GM12891 (cell line): Measurements from ENCODE around the gene CRADD.

Source experiments
- PAX5 ChIP-seq: IDR thresholded peaks from 2 replicates; pipeline ENCODE4 v1.6.1; 2011; ENCODE audit warnings: low read length, moderate library complexity, mild to moderate bottlenecking; ENCODE audit not compliant: insufficient read depth, severe bottlenecking
- POLR2A ChIP-seq: IDR thresholded peaks from 2 replicates; pipeline ENCODE4 v1.6.1; 2011; ENCODE audit warnings: low read depth, low read length, control low read depth
- POLR2AphosphoS5 ChIP-seq: IDR thresholded peaks from 2 replicates; pipeline ENCODE4 v1.6.1; 2011; ENCODE audit warnings: low read depth, low read length, control low read depth
- POU2F2 ChIP-seq: IDR thresholded peaks from 2 replicates; pipeline ENCODE4 v1.6.1; 2011; ENCODE audit warnings: low read depth, mild to moderate bottlenecking, control low read depth, low read length, moderate library complexity
- SPI1 ChIP-seq: IDR thresholded peaks from 2 replicates; pipeline ENCODE4 v1.6.1; 2011; ENCODE audit warnings: low read depth, low read length, control low read depth
- TAF1 ChIP-seq: IDR thresholded peaks from 2 replicates; pipeline ENCODE4 v1.6.1; 2011; ENCODE audit warnings: low read depth, low read length, control low read depth

- no peak for TF ChIP-seq POLR2A
- no peak for TF ChIP-seq POLR2AphosphoS5
- no peak for TF ChIP-seq TAF1
- TF ChIP-seq SPI1: no peak
- no peak for TF ChIP-seq POU2F2
- TF ChIP-seq PAX5: no peak
These were observed 52.8 kb downstream of the CRADD start for GRCh38 chr12:93729934-93730333.
